Spleen (tissue), 11 donors: ENCODE results near the gene SLX4. TPM values are rescaled to one million over a fixed set of nuclear protein-coding genes. Genes with fewer than 3 reads are reported as not detected.

Experiments used
- DNase-seq: peaks from one replicate; pipeline ENCODE4 v3.0.0-alpha.2; 2020
- H3K27ac ChIP-seq, 8 donors: fragments of 200-600 bp; sonication (generic) in 7 of 8; 1 replicate in 4 of 8; 2 replicates in 4 of 8; pipeline versions ENCODE4 v1.5.0 to v1.8.0; 2016 to 2021; ENCODE audit warnings: inconsistent platforms in 4 of 8, mild to moderate bottlenecking in 4 of 8, moderate library complexity in 1 of 8
- H3K27me3 ChIP-seq, 7 donors: fragments of 200-600 bp; sonication (generic) in 6 of 7; replicated peaks in 1 of 7; 1 replicate in 4 of 7; 2 replicates in 3 of 7; pipeline versions ENCODE4 v1.5.0 to v1.8.0; 2016 to 2021; ENCODE audit warnings: inconsistent platforms in 3 of 7, mild to moderate bottlenecking in 1 of 7
- H3K36me3 ChIP-seq, 6 donors: fragments of 200-600 bp; sonication (generic) in 5 of 6; 1 replicate in 4 of 6; 2 replicates in 2 of 6; pipeline versions ENCODE4 v1.5.0 to v1.8.0; 2016 to 2021; ENCODE audit warnings: inconsistent platforms in 2 of 6
- H3K4me1 ChIP-seq, 6 donors: fragments of 200-600 bp; sonication (generic) in 5 of 6; 1 replicate in 3 of 6; 2 replicates in 3 of 6; pipeline versions ENCODE4 v1.5.0 to v1.8.0; 2016 to 2021; ENCODE audit warnings: inconsistent platforms in 3 of 6
- H3K4me3 ChIP-seq, 8 donors: fragments of 200-600 bp; sonication (generic) in 7 of 8; 1 replicate in 4 of 8; 2 replicates in 4 of 8; pipeline versions ENCODE4 v1.5.0 to v1.8.0; 2016 to 2021; ENCODE audit warnings: inconsistent platforms in 4 of 8, mild to moderate bottlenecking in 4 of 8, moderate library complexity in 2 of 8
- H3K9me3 ChIP-seq, 8 donors: fragments of 200-600 bp; sonication (generic) in 7 of 8; 1 replicate in 4 of 8; 2 replicates in 4 of 8; pipeline versions ENCODE4 v1.5.0 to v1.8.0; 2016 to 2021; ENCODE audit warnings: inconsistent platforms in 4 of 8
- POLR2A ChIP-seq, 3 donors: fragments of 450-650 bp; IDR thresholded peaks; one replicate each; pipeline ENCODE4 v1.5.1; 2017; ENCODE audit warnings: antibody characterized with exemption in 3 of 3, mild to moderate bottlenecking in 1 of 3
- POLR2AphosphoS5 ChIP-seq, 3 donors: sonication (generic); formaldehyde crosslinking; IDR thresholded peaks; one replicate each; pipeline ENCODE4 v1.5.1; 2017; ENCODE audit warnings: antibody characterized with exemption in 3 of 3
- WGBS, 5 donors: extraction: QIAGEN DNeasy Blood & Tissue Kit in 3 of 5; methylation state at CpG; one replicate each; pipeline versions ENCODE4 v1.1.5 to v1.1.7; 2013 to 2018; 5-methylcytosine and 5-hydroxymethylcytosine counted together
- intact Hi-C: fragments of 100-400 bp; cut with DNase I; formaldehyde crosslinking; loops from one replicate; pipeline ENCODE4 v1.15.0; 2023; ENCODE audit warnings: low total_unique reads
- polyA plus RNA-seq, 3 donors: library from polyadenylated mRNA; stranded (reverse); fragments of 200-250 nt; gene quantifications; one replicate each; pipeline ENCODE4 v1.2.1, GENCODE V29; 2013
- total RNA-seq, 7 donors: library from RNA; depleted of rRNA in 3 of 7; stranded (reverse); fragments of >200 nt in 3 of 7; fragmentation: NEBNext Ultra II Directional in 4 of 7; extraction: Animal tissue kit (Norgen Biotek cat#: 25700) in 4 of 7; gene quantifications; one replicate each; pipeline versions ENCODE4 v1.1.0 to v1.2.1, GENCODE V29; 2016 to 2021
- TF ChIP-seq, protein P1 (sequence below), 11 experiments: fragments of 200-600 bp in 7 of 11; fragments of 450-650 bp in 4 of 11; sonication (generic) in 4 of 11; IDR thresholded peaks in 8 of 11; conservative IDR thresholded peaks in 3 of 11; 1 replicate in 7 of 11; 2 replicates in 4 of 11; pipeline versions ENCODE4 v1.4.0 to v1.8.0; 2016 to 2021; ENCODE audit warnings: antibody characterized with exemption in 11 of 11, inconsistent platforms in 4 of 11, mild to moderate bottlenecking in 1 of 11
- donor health status: healthy with polysubstance abuse.
- donor health status: DM: no; HTN: no; CAD: no; lungs with moderate emphysema.
- donor health status: DM: no; HTN: no; CAD: no.
- donor health status: Bipolar disorder and iron deficiency.
- donor health status: healthy.
- donor health status: DM: no; HTN: no; CAD: no.
- donor health status: DM: yes; HTN: yes; CAD: no.

Gene SLX4
- total and polyA plus RNA-seq, 10 donors, result 1.8 to 8.8 (median 7.0) TPM

DNA sequence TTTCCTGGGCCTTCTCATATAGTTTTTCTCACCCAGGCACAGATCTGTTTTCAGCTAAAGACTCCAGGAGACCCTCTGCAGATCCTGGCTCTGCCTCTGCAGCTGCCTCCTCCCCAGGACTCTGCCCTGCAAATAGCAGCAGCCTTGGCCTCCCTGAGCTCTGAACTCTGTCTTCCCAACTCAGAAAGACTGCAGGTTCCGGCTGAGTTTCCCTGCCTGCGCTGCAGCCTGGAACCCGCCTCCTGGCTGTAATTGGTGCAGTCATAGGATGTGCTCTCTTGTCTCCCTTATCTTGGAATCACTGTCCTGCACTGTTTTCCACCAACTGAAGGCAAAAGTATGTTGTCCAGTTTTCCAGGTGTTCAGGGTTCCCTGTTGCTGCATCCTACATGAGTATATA lies 28.8 kb upstream of the SLX4 start:
- DNase-seq, result peak; percentile 23
- 85 to 90% (median 88%) methylated on average over 3 of the region's 3 CpGs for WGBS, 5 donors

GRCh38 chr16:3638916-3639644 lies 27.7 kb upstream of the SLX4 start:
- WGBS, 5 donors, result 82 to 97% (median 95%) methylated on average over 13 of the region's 13 CpGs
- intact Hi-C loops, result no loop called here
- Histone ChIP-seq H3K27me3 (no peaks in the 10 kb centered on the region), H3K9me3 (no peaks in the 10 kb centered on the region), H3K27ac (no peak overlapping the region), H3K4me1 (peaks cover 0 to 17% (median 14%) of the 10 kb centered on the region in 6 donors), H3K36me3 (peaks cover 0 to 42% (median 27%) of the 10 kb centered on the region in 6 donors), H3K4me3 (no peak overlapping the region)
- DNase-seq, result peak; percentile 35
- TF ChIP-seq POLR2AphosphoS5 (IDR thresholded peaks at IDR 0.05), result no peak
- no peak for TF ChIP-seq POLR2A (IDR thresholded peaks at IDR 0.05)
- TF ChIP-seq, protein P1, sequence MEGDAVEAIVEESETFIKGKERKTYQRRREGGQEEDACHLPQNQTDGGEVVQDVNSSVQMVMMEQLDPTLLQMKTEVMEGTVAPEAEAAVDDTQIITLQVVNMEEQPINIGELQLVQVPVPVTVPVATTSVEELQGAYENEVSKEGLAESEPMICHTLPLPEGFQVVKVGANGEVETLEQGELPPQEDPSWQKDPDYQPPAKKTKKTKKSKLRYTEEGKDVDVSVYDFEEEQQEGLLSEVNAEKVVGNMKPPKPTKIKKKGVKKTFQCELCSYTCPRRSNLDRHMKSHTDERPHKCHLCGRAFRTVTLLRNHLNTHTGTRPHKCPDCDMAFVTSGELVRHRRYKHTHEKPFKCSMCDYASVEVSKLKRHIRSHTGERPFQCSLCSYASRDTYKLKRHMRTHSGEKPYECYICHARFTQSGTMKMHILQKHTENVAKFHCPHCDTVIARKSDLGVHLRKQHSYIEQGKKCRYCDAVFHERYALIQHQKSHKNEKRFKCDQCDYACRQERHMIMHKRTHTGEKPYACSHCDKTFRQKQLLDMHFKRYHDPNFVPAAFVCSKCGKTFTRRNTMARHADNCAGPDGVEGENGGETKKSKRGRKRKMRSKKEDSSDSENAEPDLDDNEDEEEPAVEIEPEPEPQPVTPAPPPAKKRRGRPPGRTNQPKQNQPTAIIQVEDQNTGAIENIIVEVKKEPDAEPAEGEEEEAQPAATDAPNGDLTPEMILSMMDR (IDR thresholded peaks at IDR 0.05 in 8 of 11, conservative IDR thresholded peaks at IDR 0.05 in 3 of 11), result no peak

More for the DNA sequence above, 28.8 kb upstream of the SLX4 start:
- Histone ChIP-seq H3K4me3 (no peak overlapping the region), H3K27ac (no peak overlapping the region), H3K36me3 (peaks cover 0 to 53% (median 27%) of the 10 kb centered on the region in 6 donors), H3K4me1 (peaks cover 0 to 17% (median 14%) of the 10 kb centered on the region in 6 donors), H3K27me3 (no peaks in the 10 kb centered on the region), H3K9me3 (no peaks in the 10 kb centered on the region)
- TF ChIP-seq, protein P1 (IDR thresholded peaks at IDR 0.05 in 8 of 11, conservative IDR thresholded peaks at IDR 0.05 in 3 of 11), result no peak
- no peak for TF ChIP-seq POLR2AphosphoS5 (IDR thresholded peaks at IDR 0.05)
- no peak for TF ChIP-seq POLR2A (IDR thresholded peaks at IDR 0.05)
- intact Hi-C loops, result no loop called here

GRCh38 chr16:3637371-3637923 lies 26.0 kb upstream of the SLX4 start:
- peaks cover 0 to 25% (median 16%) of the 10 kb centered on the region in 6 donors for H3K36me3 ChIP-seq
- peak; percentile 54 for DNase-seq
- WGBS, 5 donors, result 41 to 56% (median 47%) methylated on average over 2 to 3 of the region's 3 CpGs
- no peaks in the 10 kb centered on the region for H3K9me3 ChIP-seq
- intact Hi-C loops, result no loop called here
- peaks cover 0 to 17% (median 14%) of the 10 kb centered on the region in 6 donors for H3K4me1 ChIP-seq
- no peaks in the 10 kb centered on the region for H3K27me3 ChIP-seq
- H3K4me3 ChIP-seq, result no peak overlapping the region
- H3K27ac ChIP-seq, result peak overlapping the region; percentile 0 to 72 (median 65)
- TF ChIP-seq, protein P1 (IDR thresholded peaks at IDR 0.05 in 8 of 11, conservative IDR thresholded peaks at IDR 0.05 in 3 of 11), result no peak
- no peak for TF ChIP-seq POLR2A (IDR thresholded peaks at IDR 0.05)
- TF ChIP-seq POLR2AphosphoS5 (IDR thresholded peaks at IDR 0.05), result no peak
